Liver (tissue), 9 donors: Measurements from ENCODE around the gene CORO2B. TPM values are rescaled to one million over a fixed set of nuclear protein-coding genes. Genes with fewer than 3 reads are reported as not detected.

Experiments used
- DNase-seq: peaks from one replicate; pipeline ENCODE4 v3.0.0-alpha.2; 2017; ENCODE audit warnings: low spot score
- H3K27ac ChIP-seq, 2 donors: one replicate each; pipeline ENCODE4 v1.7.0; 2013; ENCODE audit warnings: inconsistent platforms in 2 of 2, low read length in 2 of 2, control low read depth in 1 of 2, low read depth in 1 of 2, mild to moderate bottlenecking in 1 of 2
- H3K27me3 ChIP-seq, 4 donors: one replicate each; pipeline versions ENCODE4 v1.6.1 to v1.7.0; 2013; ENCODE audit warnings: low read length in 3 of 4, inconsistent platforms in 1 of 4, mild to moderate bottlenecking in 1 of 4, moderate library complexity in 1 of 4; ENCODE audit not compliant: control insufficient read depth in 4 of 4, insufficient read depth in 4 of 4
- H3K36me3 ChIP-seq, 4 donors: one replicate each; pipeline versions ENCODE4 v1.6.1 to v1.7.0; 2013; ENCODE audit warnings: low read length in 3 of 4, mild to moderate bottlenecking in 3 of 4, low read depth in 1 of 4, moderate library complexity in 1 of 4; ENCODE audit not compliant: control insufficient read depth in 4 of 4, insufficient read depth in 3 of 4
- H3K4me1 ChIP-seq, 4 donors: one replicate each; pipeline versions ENCODE4 v1.6.1 to v1.7.0; 2013; ENCODE audit warnings: low read length in 3 of 4, mild to moderate bottlenecking in 3 of 4, moderate library complexity in 1 of 4; ENCODE audit not compliant: control insufficient read depth in 4 of 4, insufficient read depth in 4 of 4
- H3K4me3 ChIP-seq, 3 donors: one replicate each; pipeline versions ENCODE4 v1.6.1 to v1.7.0; 2013; ENCODE audit warnings: low read length in 3 of 3, control low read depth in 1 of 3, low read depth in 1 of 3, mild to moderate bottlenecking in 1 of 3
- H3K9ac ChIP-seq, 2 donors: one replicate each; pipeline ENCODE4 v1.7.0; 2013; ENCODE audit warnings: low read length in 2 of 2, mild to moderate bottlenecking in 2 of 2, moderate library complexity in 2 of 2, control low read depth in 1 of 2, low read depth in 1 of 2
- H3K9me3 ChIP-seq, 4 donors: one replicate each; pipeline versions ENCODE4 v1.6.1 to v1.7.0; 2013; ENCODE audit warnings: low read length in 3 of 4; ENCODE audit not compliant: control insufficient read depth in 4 of 4
- EGR1 ChIP-seq, 2 donors: IDR thresholded peaks; 2 replicates each; pipeline ENCODE4 v1.6.1; 2016 to 2018; ENCODE audit warnings: antibody characterized with exemption in 2 of 2, low read depth in 2 of 2
- FOXA1 ChIP-seq: IDR thresholded peaks from 2 replicates; pipeline ENCODE4 v1.6.1; 2016; ENCODE audit warnings: antibody characterized with exemption
- FOXA2 ChIP-seq: IDR thresholded peaks from 2 replicates; pipeline ENCODE4 v1.6.1; 2016; ENCODE audit warnings: antibody characterized with exemption
- GABPA ChIP-seq, 2 donors: IDR thresholded peaks in 1 of 2; conservative IDR thresholded peaks in 1 of 2; 2 replicates each; pipeline ENCODE4 v1.6.1; 2016; ENCODE audit warnings: antibody characterized with exemption in 2 of 2, mild to moderate bottlenecking in 1 of 2, moderate library complexity in 1 of 2
- HNF4A ChIP-seq, 2 donors: conservative IDR thresholded peaks; 2 replicates each; pipeline ENCODE4 v1.6.1; 2016; ENCODE audit warnings: antibody characterized with exemption in 2 of 2, mild to moderate bottlenecking in 2 of 2
- HNF4G ChIP-seq: IDR thresholded peaks from 2 replicates; pipeline ENCODE4 v1.6.1; 2016; ENCODE audit warnings: antibody characterized with exemption
- JUND ChIP-seq, 2 donors: IDR thresholded peaks; 2 replicates each; pipeline ENCODE4 v1.6.1; 2016; ENCODE audit warnings: antibody characterized with exemption in 2 of 2
- NR2F2 ChIP-seq: IDR thresholded peaks from 2 replicates; pipeline ENCODE4 v1.6.1; 2016; ENCODE audit warnings: antibody characterized with exemption
- RAD21 ChIP-seq, 2 donors: IDR thresholded peaks; 2 replicates each; pipeline ENCODE4 v1.6.1; 2016; ENCODE audit warnings: antibody characterized with exemption in 2 of 2, mild to moderate bottlenecking in 2 of 2
- RXRA ChIP-seq, 2 donors: IDR thresholded peaks; 2 replicates each; pipeline ENCODE4 v1.6.1; 2017 to 2018; ENCODE audit warnings: antibody characterized with exemption in 2 of 2, mild to moderate bottlenecking in 1 of 2
- SP1 ChIP-seq: IDR thresholded peaks from 2 replicates; pipeline ENCODE4 v1.6.1; 2018; ENCODE audit warnings: antibody characterized with exemption, mild to moderate bottlenecking
- TAF1 ChIP-seq: conservative IDR thresholded peaks from 2 replicates; pipeline ENCODE4 v1.6.1; 2016; ENCODE audit warnings: antibody characterized with exemption, mild to moderate bottlenecking
- YY1 ChIP-seq: IDR thresholded peaks from 2 replicates; pipeline ENCODE4 v1.6.1; 2016; ENCODE audit warnings: antibody characterized with exemption, mild to moderate bottlenecking
- WGBS: extraction: QIAGEN DNeasy Blood & Tissue Kit; methylation state at CpG from one replicate; pipeline ENCODE4 v1.1.7; 2013; 5-methylcytosine and 5-hydroxymethylcytosine counted together
- polyA plus RNA-seq, 2 donors: library from polyadenylated mRNA; stranded (reverse) in 1 of 2; unstranded in 1 of 2; fragments of 200-250 nt in 1 of 2; fragments of >200 nt in 1 of 2; fragmentation: Nextera tagmentation in 1 of 2; extraction: Ambion mirVana in 1 of 2; gene quantifications; one replicate each; pipeline versions ENCODE4 v1.2.1 to v1.2.3, GENCODE V29; 2013 to 2015
- total RNA-seq, 2 donors: library from RNA; depleted of rRNA; stranded (reverse); fragments of >200 nt; gene quantifications; one replicate each; pipeline ENCODE4 v1.2.3, GENCODE V29; 2014
- TF ChIP-seq, protein P1 (sequence below): IDR thresholded peaks from 2 replicates; pipeline ENCODE4 v1.6.1; 2016; ENCODE audit warnings: antibody characterized with exemption
- TF ChIP-seq, protein P2 (sequence below): fragments of 150-350 bp; IDR thresholded peaks from 2 replicates; pipeline ENCODE4 v1.5.1; 2017; ENCODE audit warnings: improper control_type of control experiment, low read depth, low read length; ENCODE audit not compliant: missing input control
- TF ChIP-seq, protein P3 (sequence below): IDR thresholded peaks from 2 replicates; pipeline ENCODE4 v1.6.1; 2016; ENCODE audit warnings: antibody characterized with exemption
- TF ChIP-seq, protein P4 (sequence below): IDR thresholded peaks from 2 replicates; pipeline ENCODE4 v1.6.1; 2016; ENCODE audit warnings: antibody characterized with exemption, mild to moderate bottlenecking
- TF ChIP-seq, protein P5 (sequence below): IDR thresholded peaks from 2 replicates; pipeline ENCODE4 v1.6.1; 2016; ENCODE audit warnings: antibody characterized with exemption
- donor health status: healthy.
- donor health status: healthy.
- donor health status: healthy.
- donor health status: healthy.
- donor health status: healthy.

The CORO2B gene
- total and polyA plus RNA-seq, 4 donors = 0.15 to 0.65 (median 0.52) TPM

DNA sequence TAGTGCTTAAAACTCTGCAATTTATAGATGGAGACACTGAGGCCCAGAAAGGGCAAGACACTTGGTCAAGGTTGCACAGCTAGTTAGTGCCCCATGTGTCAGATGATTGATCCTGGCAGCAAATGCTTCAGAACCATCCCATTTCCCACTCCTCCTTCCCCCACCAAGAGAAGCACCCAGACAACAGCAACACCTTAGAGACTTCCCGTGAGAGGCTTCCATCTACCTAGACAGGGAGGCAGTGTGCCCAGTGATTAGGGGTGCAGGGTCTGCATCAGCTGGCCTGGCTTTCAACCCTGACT, 77.6 kb downstream of the CORO2B start:
- H3K27me3 ChIP-seq = no peaks in the 10 kb centered on the region
- H3K27ac ChIP-seq = no peak overlapping the region
- no peak for DNase-seq
- 93% methylated on average over 1 of the region's 1 CpG for WGBS
- TF ChIP-seq JUND (IDR thresholded peaks at IDR 0.05) (no peak), HNF4A (conservative IDR thresholded peaks at IDR 0.05) (no peak), HNF4G (no peak), SP1 (no peak), GABPA (IDR thresholded peaks at IDR 0.05 in 1 of 2, conservative IDR thresholded peaks at IDR 0.05 in 1 of 2) (no peak), FOXA1 (no peak), FOXA2 (no peak), NR2F2 (no peak), RXRA (IDR thresholded peaks at IDR 0.05) (no peak), YY1 (no peak), TAF1 (no peak), RAD21 (IDR thresholded peaks at IDR 0.05) (no peak), EGR1 (IDR thresholded peaks at IDR 0.05; ENCODE audit: low read depth in 2 of 2) (no peak)
- TF ChIP-seq, protein P1, sequence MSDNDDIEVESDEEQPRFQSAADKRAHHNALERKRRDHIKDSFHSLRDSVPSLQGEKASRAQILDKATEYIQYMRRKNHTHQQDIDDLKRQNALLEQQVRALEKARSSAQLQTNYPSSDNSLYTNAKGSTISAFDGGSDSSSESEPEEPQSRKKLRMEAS = no peak
- TF ChIP-seq, protein P2, sequence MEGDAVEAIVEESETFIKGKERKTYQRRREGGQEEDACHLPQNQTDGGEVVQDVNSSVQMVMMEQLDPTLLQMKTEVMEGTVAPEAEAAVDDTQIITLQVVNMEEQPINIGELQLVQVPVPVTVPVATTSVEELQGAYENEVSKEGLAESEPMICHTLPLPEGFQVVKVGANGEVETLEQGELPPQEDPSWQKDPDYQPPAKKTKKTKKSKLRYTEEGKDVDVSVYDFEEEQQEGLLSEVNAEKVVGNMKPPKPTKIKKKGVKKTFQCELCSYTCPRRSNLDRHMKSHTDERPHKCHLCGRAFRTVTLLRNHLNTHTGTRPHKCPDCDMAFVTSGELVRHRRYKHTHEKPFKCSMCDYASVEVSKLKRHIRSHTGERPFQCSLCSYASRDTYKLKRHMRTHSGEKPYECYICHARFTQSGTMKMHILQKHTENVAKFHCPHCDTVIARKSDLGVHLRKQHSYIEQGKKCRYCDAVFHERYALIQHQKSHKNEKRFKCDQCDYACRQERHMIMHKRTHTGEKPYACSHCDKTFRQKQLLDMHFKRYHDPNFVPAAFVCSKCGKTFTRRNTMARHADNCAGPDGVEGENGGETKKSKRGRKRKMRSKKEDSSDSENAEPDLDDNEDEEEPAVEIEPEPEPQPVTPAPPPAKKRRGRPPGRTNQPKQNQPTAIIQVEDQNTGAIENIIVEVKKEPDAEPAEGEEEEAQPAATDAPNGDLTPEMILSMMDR = no peak
- TF ChIP-seq, protein P3, sequence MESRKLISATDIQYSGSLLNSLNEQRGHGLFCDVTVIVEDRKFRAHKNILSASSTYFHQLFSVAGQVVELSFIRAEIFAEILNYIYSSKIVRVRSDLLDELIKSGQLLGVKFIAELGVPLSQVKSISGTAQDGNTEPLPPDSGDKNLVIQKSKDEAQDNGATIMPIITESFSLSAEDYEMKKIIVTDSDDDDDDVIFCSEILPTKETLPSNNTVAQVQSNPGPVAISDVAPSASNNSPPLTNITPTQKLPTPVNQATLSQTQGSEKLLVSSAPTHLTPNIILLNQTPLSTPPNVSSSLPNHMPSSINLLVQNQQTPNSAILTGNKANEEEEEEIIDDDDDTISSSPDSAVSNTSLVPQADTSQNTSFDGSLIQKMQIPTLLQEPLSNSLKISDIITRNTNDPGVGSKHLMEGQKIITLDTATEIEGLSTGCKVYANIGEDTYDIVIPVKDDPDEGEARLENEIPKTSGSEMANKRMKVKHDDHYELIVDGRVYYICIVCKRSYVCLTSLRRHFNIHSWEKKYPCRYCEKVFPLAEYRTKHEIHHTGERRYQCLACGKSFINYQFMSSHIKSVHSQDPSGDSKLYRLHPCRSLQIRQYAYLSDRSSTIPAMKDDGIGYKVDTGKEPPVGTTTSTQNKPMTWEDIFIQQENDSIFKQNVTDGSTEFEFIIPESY = no peak
- TF ChIP-seq, protein P4, sequence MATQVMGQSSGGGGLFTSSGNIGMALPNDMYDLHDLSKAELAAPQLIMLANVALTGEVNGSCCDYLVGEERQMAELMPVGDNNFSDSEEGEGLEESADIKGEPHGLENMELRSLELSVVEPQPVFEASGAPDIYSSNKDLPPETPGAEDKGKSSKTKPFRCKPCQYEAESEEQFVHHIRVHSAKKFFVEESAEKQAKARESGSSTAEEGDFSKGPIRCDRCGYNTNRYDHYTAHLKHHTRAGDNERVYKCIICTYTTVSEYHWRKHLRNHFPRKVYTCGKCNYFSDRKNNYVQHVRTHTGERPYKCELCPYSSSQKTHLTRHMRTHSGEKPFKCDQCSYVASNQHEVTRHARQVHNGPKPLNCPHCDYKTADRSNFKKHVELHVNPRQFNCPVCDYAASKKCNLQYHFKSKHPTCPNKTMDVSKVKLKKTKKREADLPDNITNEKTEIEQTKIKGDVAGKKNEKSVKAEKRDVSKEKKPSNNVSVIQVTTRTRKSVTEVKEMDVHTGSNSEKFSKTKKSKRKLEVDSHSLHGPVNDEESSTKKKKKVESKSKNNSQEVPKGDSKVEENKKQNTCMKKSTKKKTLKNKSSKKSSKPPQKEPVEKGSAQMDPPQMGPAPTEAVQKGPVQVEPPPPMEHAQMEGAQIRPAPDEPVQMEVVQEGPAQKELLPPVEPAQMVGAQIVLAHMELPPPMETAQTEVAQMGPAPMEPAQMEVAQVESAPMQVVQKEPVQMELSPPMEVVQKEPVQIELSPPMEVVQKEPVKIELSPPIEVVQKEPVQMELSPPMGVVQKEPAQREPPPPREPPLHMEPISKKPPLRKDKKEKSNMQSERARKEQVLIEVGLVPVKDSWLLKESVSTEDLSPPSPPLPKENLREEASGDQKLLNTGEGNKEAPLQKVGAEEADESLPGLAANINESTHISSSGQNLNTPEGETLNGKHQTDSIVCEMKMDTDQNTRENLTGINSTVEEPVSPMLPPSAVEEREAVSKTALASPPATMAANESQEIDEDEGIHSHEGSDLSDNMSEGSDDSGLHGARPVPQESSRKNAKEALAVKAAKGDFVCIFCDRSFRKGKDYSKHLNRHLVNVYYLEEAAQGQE = no peak
- TF ChIP-seq, protein P5, sequence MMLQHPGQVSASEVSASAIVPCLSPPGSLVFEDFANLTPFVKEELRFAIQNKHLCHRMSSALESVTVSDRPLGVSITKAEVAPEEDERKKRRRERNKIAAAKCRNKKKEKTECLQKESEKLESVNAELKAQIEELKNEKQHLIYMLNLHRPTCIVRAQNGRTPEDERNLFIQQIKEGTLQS = no peak
- no peaks in the 10 kb centered on the region for H3K4me1 ChIP-seq
- H3K9ac ChIP-seq = no peak overlapping the region
- H3K36me3 ChIP-seq = no peaks in the 10 kb centered on the region
- no peak overlapping the region for H3K4me3 ChIP-seq
- no peaks in the 10 kb centered on the region for H3K9me3 ChIP-seq

DNA sequence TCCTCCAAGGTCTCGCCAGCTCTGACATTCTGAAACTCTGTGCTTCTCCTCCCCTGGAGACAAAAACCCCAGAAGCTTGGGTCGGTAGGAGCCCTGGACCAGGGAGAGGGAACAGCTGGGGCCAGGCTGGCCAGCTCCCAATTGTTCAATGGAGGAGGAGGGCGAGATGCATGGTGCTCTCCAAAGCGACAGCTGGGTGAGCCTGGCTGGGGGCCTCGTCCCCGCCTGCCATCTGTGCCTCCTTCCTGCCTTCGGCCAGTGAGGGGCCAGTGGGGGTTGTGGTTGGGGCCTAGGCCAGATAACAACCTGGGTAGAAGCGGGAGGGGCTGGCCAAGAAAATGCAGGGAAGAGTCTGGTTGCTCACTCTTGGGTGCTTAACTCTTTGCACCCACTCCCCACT, 79.4 kb downstream of the CORO2B start:
- no peaks in the 10 kb centered on the region for H3K4me1 ChIP-seq
- no peak overlapping the region for H3K4me3 ChIP-seq
- TF ChIP-seq, protein P2 = no peak
- TF ChIP-seq NR2F2 (no peak), HNF4A (conservative IDR thresholded peaks at IDR 0.05) (no peak), JUND (IDR thresholded peaks at IDR 0.05) (no peak), RAD21 (IDR thresholded peaks at IDR 0.05) (no peak), EGR1 (IDR thresholded peaks at IDR 0.05; ENCODE audit: low read depth in 2 of 2) (no peak), TAF1 (no peak), YY1 (no peak)
- TF ChIP-seq, protein P5 = no peak
- TF ChIP-seq, protein P1 = no peak
- no peaks in the 10 kb centered on the region for H3K36me3 ChIP-seq
- H3K9me3 ChIP-seq = no peaks in the 10 kb centered on the region
- no peak for DNase-seq
- WGBS = 68% methylated on average over 8 of the region's 8 CpGs
- no peak overlapping the region for H3K9ac ChIP-seq
- H3K27me3 ChIP-seq = no peaks in the 10 kb centered on the region
- H3K27ac ChIP-seq = no peak overlapping the region
